Head of caudate nucleus (tissue), 42 donors: ENCODE data around the gene PRSS22.

Source experiments
- DNase-seq, 42 donors: peaks; one replicate each; pipeline versions ENCODE4 v3.0.0 to v3.0.0-alpha.2; 2020 to 2021; ENCODE audit warnings: mixed read lengths in 7 of 42
- intact Hi-C: fragments of 100-400 bp; cut with DNase I; formaldehyde crosslinking; loops from one replicate; pipeline ENCODE4 v1.15.0; 2022

Gene PRSS22

GRCh38 chr16:2821487-2822157, 36.3 kb downstream of the PRSS22 start:
- peak in 1 of 42 donors; percentile 1 for DNase-seq
- intact Hi-C loops: no loop called here

- DNase-seq: peak in 2 of 42 donors; percentile 1 to 8
- intact Hi-C loops: no loop called here
These were observed 37.0 kb downstream of the PRSS22 start for GRCh38 chr16:2820836-2821486.

- intact Hi-C loops: no loop called here
- peak in 1 of 42 donors; percentile 1 for DNase-seq
These were observed 37.8 kb downstream of the PRSS22 start for GRCh38 chr16:2819939-2820835.

GRCh38 chr16:2819179-2819938, 38.6 kb downstream of the PRSS22 start:
- peak in 1 of 42 donors; percentile 16 for DNase-seq
- intact Hi-C loops: no loop called here

GRCh38 chr16:2818272-2818876, 39.6 kb downstream of the PRSS22 start:
- intact Hi-C loops: no loop called here
- peak in 1 of 42 donors; percentile 6 for DNase-seq

- intact Hi-C loops: no loop called here
- DNase-seq: peak in 1 of 42 donors; percentile 24
These were observed 40.4 kb downstream of the PRSS22 start for GRCh38 chr16:2817340-2818271.

GRCh38 chr16:2816751-2817339, 41.1 kb downstream of the PRSS22 start, which contains the start of gene PRSS21:
PRSS21 (plus strand) TSS chr16:2817237; CDS start chr16:2817269, 32 bp downstream.
- DNase-seq: peak in 1 of 42 donors; percentile 2
- intact Hi-C loops: no loop called here

GRCh38 chr16:2815299-2815771, 42.6 kb downstream of the PRSS22 start:
- intact Hi-C loops: no loop called here
- DNase-seq: peak in 1 of 42 donors; percentile 7

GRCh38 chr16:2814551-2815298, 43.2 kb downstream of the PRSS22 start:
- intact Hi-C loops: no loop called here
- peak in 1 of 42 donors; percentile 22 for DNase-seq

- DNase-seq: peak in 1 of 42 donors; percentile 16
- intact Hi-C loops: no loop called here
These were observed 44.2 kb downstream of the PRSS22 start for GRCh38 chr16:2813771-2814221.

- DNase-seq: no peak
- intact Hi-C loops: no loop called here
These were observed 46.1 kb downstream of the PRSS22 start for GRCh38 chr16:2811703-2812471.

- intact Hi-C loops: no loop called here
- no peak for DNase-seq
These were observed 47.3 kb downstream of the PRSS22 start for GRCh38 chr16:2810651-2811050.

- DNase-seq: no peak
- intact Hi-C loops: no loop called here
These were observed 48.7 kb downstream of the PRSS22 start for GRCh38 chr16:2809149-2809760.

GRCh38 chr16:2808181-2808580, 49.8 kb downstream of the PRSS22 start:
- intact Hi-C loops: no loop called here
- DNase-seq: no peak

GRCh38 chr16:2806286-2806685, 51.7 kb downstream of the PRSS22 start:
- intact Hi-C loops: no loop called here
- no peak for DNase-seq
